Activated CD4-positive, alpha-beta T cell treated with anti-CD3 and anti-CD28 coated beads, Interleukin-2, amount 10 ng/mL, durations not matched to agents 24 days and 14 days (primary cell): ENCODE data around the gene FRAT2. TPM values are rescaled to one million over a fixed set of nuclear protein-coding genes. Genes with fewer than 3 reads are reported as not detected.

ENCODE experiments used
- DNase-seq: peaks from one replicate; pipeline ENCODE4 v3.0.0; 2022
- H3K27ac Mint-ChIP-seq: one replicate; pipeline ENCODE4 v1.8.0; 2022; ENCODE audit warnings: mild to moderate bottlenecking, mixed read lengths
- H3K27me3 Mint-ChIP-seq: one replicate; pipeline ENCODE4 v1.8.0; 2022; ENCODE audit warnings: mixed read lengths
- H3K36me3 Mint-ChIP-seq: one replicate; pipeline ENCODE4 v1.8.0; 2022; ENCODE audit warnings: low read depth, mild to moderate bottlenecking, mixed read lengths
- H3K4me1 Mint-ChIP-seq: one replicate; pipeline ENCODE4 v1.8.0; 2021; ENCODE audit warnings: mixed read lengths
- H3K4me3 Mint-ChIP-seq: one replicate; pipeline ENCODE4 v1.8.0; 2022; ENCODE audit warnings: mild to moderate bottlenecking, moderate library complexity, mixed read lengths
- H3K9me3 Mint-ChIP-seq: one replicate; pipeline ENCODE4 v1.8.0; 2021; ENCODE audit warnings: mixed read lengths
- intact Hi-C: fragments of 100-400 bp; cut with micrococcal nuclease; formaldehyde crosslinking; loops from one replicate; pipeline ENCODE4 v1.15.1; 2023
- total RNA-seq: library from RNA; stranded (reverse); gene quantifications from 2 replicates; pipeline ENCODE4 v1.2.3, GENCODE V29; 2022

The FRAT2 gene
- total RNA-seq, 1 donor from 2014 or later: 8.7 TPM

DNA sequence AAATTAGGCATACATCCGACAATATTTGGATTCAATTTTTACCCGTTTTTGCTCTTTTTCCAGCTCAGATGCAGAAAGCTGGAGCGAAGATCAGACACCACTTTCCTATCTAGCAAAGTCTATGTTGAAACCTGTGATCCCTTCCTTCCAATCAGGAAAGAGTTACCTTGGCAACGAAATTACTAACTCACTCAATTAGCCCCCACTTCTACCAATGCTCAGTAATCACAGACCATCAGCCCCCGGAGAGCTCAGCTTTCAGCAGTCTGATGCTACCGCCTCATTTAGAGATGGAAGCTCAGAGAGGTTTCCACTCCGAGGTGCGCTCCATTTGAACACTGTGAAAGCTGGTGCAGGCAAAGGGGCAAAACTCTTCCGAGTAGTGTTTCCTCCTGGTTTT lies 8.8 kb downstream of the FRAT2 start:
- Mint-ChIP-seq H3K36me3 (peaks cover 15% of the 10 kb centered on the region), H3K4me1 (peaks cover 37% of the 10 kb centered on the region), H3K27ac (no peak overlapping the region), H3K27me3 (peaks cover 3% of the 10 kb centered on the region), H3K9me3 (no peaks in the 10 kb centered on the region), H3K4me3 (no peak overlapping the region)
- intact Hi-C loops: no loop called here
- no peak for DNase-seq

- no peak for DNase-seq
- Mint-ChIP-seq H3K4me3 (no peak overlapping the region), H3K27ac (no peak overlapping the region), H3K27me3 (peaks cover 9% of the 10 kb centered on the region), H3K36me3 (peaks cover 8% of the 10 kb centered on the region), H3K9me3 (no peaks in the 10 kb centered on the region), H3K4me1 (peaks cover 40% of the 10 kb centered on the region)
- intact Hi-C loops: no loop called here
Observed at GRCh38 chr10:97323501-97323900, 11.0 kb downstream of the FRAT2 start.

- Mint-ChIP-seq H3K4me3 (peak overlapping the region; percentile 40), H3K27me3 (peaks cover 12% of the 10 kb centered on the region), H3K4me1 (peaks cover 27% of the 10 kb centered on the region), H3K27ac (no peak overlapping the region), H3K36me3 (peaks cover 6% of the 10 kb centered on the region), H3K9me3 (no peaks in the 10 kb centered on the region)
- no peak for DNase-seq
- intact Hi-C loops: no loop called here
Observed at GRCh38 chr10:97321804-97322190, 12.7 kb downstream of the FRAT2 start.

GRCh38 chr10:97321032-97321803 lies 13.3 kb downstream of the FRAT2 start:
- H3K27ac Mint-ChIP-seq: peak overlapping the region; percentile 87
- H3K27me3 Mint-ChIP-seq: peaks cover 12% of the 10 kb centered on the region
- intact Hi-C loops: no loop called here
- peak overlapping the region; percentile 92 for H3K4me3 Mint-ChIP-seq
- DNase-seq: peak; percentile 64
- peaks cover 23% of the 10 kb centered on the region for H3K4me1 Mint-ChIP-seq
- H3K36me3 Mint-ChIP-seq: peaks cover 6% of the 10 kb centered on the region
- H3K9me3 Mint-ChIP-seq: no peaks in the 10 kb centered on the region

DNA sequence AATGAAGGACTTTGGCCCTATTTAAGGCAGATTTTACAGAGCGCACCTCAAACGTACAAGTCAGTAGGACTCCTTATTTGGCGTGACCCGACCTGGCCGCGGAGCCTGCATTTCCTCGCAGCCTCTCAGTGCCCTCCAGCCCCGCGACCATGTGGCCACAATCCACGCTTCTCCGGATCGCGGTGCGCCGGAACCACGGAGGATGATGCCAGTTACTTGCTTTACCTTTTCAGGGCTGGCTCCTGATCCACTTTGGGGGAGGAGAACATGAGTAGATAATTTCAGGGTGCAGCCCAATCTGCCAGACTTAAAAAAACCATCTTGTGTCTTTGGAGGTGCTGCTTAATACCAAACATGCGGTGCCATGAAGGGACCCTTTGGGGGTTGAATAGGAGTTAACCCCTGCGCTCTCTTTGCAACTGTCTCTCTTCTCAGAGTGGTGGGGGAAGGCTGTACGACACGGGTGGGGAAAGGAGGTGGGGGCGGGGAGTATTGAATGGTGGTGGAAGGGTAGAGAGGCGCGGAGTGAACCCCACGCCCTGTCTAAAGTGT lies 14.0 kb downstream of the FRAT2 start:
- H3K36me3 Mint-ChIP-seq: peaks cover 6% of the 10 kb centered on the region
- peak; percentile 77 for DNase-seq
- intact Hi-C loops: loop anchor here (1.0 kb wide), 1 partner anchor 13 kb away; no protein-coding TSS in a partner anchor

GRCh38 chr10:97319671-97320479 lies 14.7 kb downstream of the FRAT2 start:
- no peaks in the 10 kb centered on the region for H3K9me3 Mint-ChIP-seq
- H3K4me3 Mint-ChIP-seq: peak overlapping the region; percentile 92
- DNase-seq: peak; percentile 88
- H3K27ac Mint-ChIP-seq: peak overlapping the region; percentile 87
- peaks cover 6% of the 10 kb centered on the region for H3K36me3 Mint-ChIP-seq
- intact Hi-C loops: loop anchor here (1.0 to 5.0 kb wide), 3 partner anchors 13 to 177 kb away; partner anchors contain the start of genes ARHGAP19, MMS19 and UBTD1
- H3K27me3 Mint-ChIP-seq: peaks cover 12% of the 10 kb centered on the region
- peaks cover 23% of the 10 kb centered on the region for H3K4me1 Mint-ChIP-seq

More for the DNA sequence above, 14.0 kb downstream of the FRAT2 start:
- Mint-ChIP-seq H3K4me3 (peak overlapping the region; percentile 92), H3K27me3 (peaks cover 12% of the 10 kb centered on the region), H3K4me1 (peaks cover 23% of the 10 kb centered on the region), H3K9me3 (no peaks in the 10 kb centered on the region), H3K27ac (peak overlapping the region; percentile 87)

DNA sequence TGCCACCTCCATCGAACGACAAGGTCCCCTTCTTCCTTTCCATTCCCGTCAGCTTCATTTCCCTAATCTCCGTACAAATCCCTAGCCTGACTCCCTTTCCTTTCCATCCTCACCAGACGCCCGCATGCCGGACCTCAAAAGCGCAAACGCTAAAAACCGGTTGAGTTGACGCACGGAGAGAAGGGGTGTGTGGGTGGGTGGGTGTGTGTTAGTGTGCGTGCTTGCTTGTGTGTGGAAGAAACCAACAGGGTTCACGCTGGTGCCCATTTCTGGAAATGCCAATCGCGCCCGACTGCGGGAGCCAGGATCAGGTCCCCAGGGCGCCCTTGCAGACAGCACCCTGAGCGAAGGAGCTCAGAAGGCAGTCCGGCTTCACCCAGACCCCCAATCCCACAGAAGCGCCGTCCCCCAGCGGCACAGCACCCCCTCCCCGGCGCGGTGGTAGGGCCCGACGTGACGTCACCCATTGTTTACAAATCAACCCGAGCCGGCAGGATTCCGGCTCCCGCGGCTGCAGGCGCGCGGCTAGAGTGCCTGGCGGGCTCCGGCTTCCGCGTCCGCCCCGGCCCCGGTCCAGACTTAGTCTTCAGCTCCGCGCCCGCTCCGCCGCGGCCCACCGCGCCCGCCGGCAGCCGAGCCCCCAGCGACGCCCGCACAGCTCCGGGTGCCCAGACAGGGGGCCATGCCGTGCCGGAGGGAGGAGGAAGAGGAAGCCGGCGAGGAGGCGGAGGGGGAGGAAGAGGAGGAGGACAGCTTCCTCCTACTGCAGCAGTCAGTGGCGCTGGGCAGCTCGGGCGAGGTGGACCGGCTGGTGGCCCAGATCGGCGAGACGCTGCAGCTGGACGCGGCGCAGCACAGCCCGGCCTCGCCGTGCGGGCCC lies 15.5 kb downstream of the FRAT2 start, which contains the start of gene FRAT1:
TSS of gene FRAT1 (plus strand) at position 500 of the 880 bp plus-strand sequence. CDS start at position 683, 183 bp downstream.
- H3K27ac Mint-ChIP-seq: peak within 1 kb of the TSS; percentile 99
- peak; percentile 97 for DNase-seq
- peak within 1 kb of the TSS; percentile 92 for H3K4me3 Mint-ChIP-seq
- no peaks in the 10 kb centered on the region for H3K9me3 Mint-ChIP-seq
- peaks cover 6% of the 10 kb centered on the region for H3K36me3 Mint-ChIP-seq
- intact Hi-C loops: loop anchor here (1.0 to 5.0 kb wide), 2 partner anchors 27 to 178 kb away; partner anchors contain the start of genes ARHGAP19, MMS19 and UBTD1
- peaks cover 23% of the 10 kb centered on the region for H3K4me1 Mint-ChIP-seq
- peaks cover 12% of the 10 kb centered on the region for H3K27me3 Mint-ChIP-seq

- no peaks in the 10 kb centered on the region for H3K36me3 Mint-ChIP-seq
- peaks cover 6% of the 10 kb centered on the region for H3K4me1 Mint-ChIP-seq
- intact Hi-C loops: loop anchor here (5.0 kb wide), 1 partner anchor 183 kb away; the partner anchor contains the start of genes MMS19 and UBTD1
- H3K27ac Mint-ChIP-seq: no peak overlapping the region
- H3K27me3 Mint-ChIP-seq: peaks cover 3% of the 10 kb centered on the region
- no peak for DNase-seq
- H3K4me3 Mint-ChIP-seq: no peak overlapping the region
- H3K9me3 Mint-ChIP-seq: no peaks in the 10 kb centered on the region
Observed at GRCh38 chr10:97314671-97315070, 19.9 kb downstream of the FRAT2 start.

DNA sequence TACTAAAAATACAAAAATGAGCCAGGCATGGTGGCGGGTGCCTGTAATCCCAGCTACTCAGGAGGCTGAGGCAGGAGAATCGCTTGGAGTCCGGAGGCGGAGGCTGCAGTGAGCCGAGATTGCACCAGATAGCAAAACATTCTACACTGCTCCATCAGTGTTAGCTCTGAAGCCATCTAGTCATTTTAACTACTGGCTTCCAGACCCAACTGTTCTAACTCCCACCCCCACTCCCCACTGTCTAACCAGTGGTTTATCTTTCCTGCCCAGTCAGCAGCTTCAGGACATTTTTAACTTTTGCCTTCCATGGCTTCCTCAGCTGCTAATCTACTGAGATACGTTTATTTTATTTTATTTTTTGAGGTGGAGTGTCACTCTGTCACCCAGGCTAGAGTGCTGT lies 21.6 kb downstream of the FRAT2 start:
- Mint-ChIP-seq H3K36me3 (no peaks in the 10 kb centered on the region), H3K4me1 (no peaks in the 10 kb centered on the region), H3K27ac (no peak overlapping the region), H3K4me3 (no peak overlapping the region), H3K9me3 (no peaks in the 10 kb centered on the region), H3K27me3 (peaks cover 3% of the 10 kb centered on the region)
- intact Hi-C loops: no loop called here
- no peak for DNase-seq

GRCh38 chr10:97311111-97311626 lies 23.4 kb downstream of the FRAT2 start:
- no peak overlapping the region for H3K4me3 Mint-ChIP-seq
- peaks cover 3% of the 10 kb centered on the region for H3K4me1 Mint-ChIP-seq
- intact Hi-C loops: no loop called here
- peaks cover 6% of the 10 kb centered on the region for H3K27me3 Mint-ChIP-seq
- H3K9me3 Mint-ChIP-seq: no peaks in the 10 kb centered on the region
- no peaks in the 10 kb centered on the region for H3K36me3 Mint-ChIP-seq
- no peak for DNase-seq
- no peak overlapping the region for H3K27ac Mint-ChIP-seq

DNA sequence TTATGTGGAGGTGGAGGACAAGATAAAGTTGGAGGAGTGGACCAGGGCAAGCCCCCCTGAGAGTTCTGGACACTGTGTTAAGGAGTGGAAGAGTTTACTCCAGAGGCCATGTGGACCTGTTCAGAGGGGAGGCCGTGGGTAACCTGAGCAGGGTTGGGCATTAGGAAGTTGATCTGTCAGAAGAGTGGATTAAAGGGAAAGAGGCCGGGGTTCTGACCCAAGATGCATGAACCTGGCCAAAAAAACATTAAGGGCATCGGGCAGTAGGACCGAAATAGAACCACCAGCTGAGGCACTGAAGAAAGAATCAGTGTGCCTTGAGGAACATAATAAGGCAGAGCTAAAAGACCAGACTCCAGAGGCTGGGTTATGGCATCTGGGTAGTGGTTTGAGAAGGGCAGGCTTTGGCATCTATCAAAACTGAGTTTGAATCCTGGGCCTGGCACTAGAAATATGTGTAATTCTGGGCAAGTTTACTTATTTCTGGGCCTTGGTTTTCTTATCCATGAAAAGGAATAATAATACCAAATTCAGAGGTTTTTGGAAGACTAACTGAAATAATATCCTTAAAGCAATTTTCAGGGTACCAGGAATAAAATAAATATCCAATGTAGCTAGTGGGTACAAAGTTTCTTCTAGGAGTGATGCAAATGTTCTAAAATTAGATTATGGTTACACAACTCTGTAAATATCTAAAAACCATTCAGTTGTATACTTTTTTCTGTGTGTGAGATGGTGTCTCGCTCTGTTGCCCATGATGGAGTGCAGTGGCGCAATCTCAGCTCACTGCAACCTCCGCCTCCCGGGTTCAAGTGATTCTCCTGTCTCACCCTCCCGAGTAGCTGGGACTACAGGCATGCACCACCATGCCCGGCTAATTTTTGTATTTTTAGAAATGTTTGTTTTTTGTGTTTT lies 26.4 kb downstream of the FRAT2 start:
- Mint-ChIP-seq H3K27me3 (peaks cover 6% of the 10 kb centered on the region), H3K4me1 (peaks cover 3% of the 10 kb centered on the region), H3K27ac (no peak overlapping the region), H3K9me3 (no peaks in the 10 kb centered on the region), H3K36me3 (no peaks in the 10 kb centered on the region), H3K4me3 (no peak overlapping the region)
- intact Hi-C loops: no loop called here
- no peak for DNase-seq

DNA sequence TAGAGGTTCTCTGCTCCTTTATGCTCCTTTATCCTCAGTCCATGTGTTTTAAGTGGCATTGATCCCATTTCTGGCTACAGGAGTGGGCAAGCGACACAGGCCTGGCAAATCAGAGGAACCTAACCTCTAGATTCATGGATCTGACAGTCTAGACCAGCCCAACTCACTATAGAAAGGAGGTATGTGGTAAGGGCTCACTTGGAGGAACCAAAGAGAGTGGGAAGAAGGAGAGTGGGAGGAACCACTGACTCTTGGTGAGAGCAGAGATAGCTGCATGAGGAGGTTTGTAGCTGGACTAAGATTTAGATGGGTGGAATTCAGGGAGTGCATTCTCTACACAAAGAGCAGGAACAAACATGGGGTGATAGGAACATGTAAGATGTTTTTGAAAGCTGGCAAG lies 27.1 kb downstream of the FRAT2 start:
- no peak for DNase-seq

More for the DNA sequence above, 27.1 kb downstream of the FRAT2 start:
- Mint-ChIP-seq H3K4me1 (peaks cover 3% of the 10 kb centered on the region), H3K4me3 (no peak overlapping the region), H3K27me3 (peaks cover 6% of the 10 kb centered on the region), H3K9me3 (no peaks in the 10 kb centered on the region), H3K36me3 (no peaks in the 10 kb centered on the region), H3K27ac (no peak overlapping the region)
- intact Hi-C loops: no loop called here
